WERI-Rb-1 (cell line): ENCODE data around the gene ABHD14A.
A peak's percentile ranks its signal among the peaks of the same experiment; 100 is the strongest.

Experiments
- DNase-seq: peaks from one replicate; pipeline ENCODE4 v3.0.0-alpha.2; 2020
- H3K27ac ChIP-seq: fragments of 250-450 bp; sonication (Bioruptor Pico); 2 replicates; pipeline ENCODE4 v1.5.1; 2020; ENCODE audit warnings: mild to moderate bottlenecking, moderate library complexity
- H3K27me3 ChIP-seq: fragments of 250-450 bp; sonication (Bioruptor Pico); 2 replicates; pipeline ENCODE4 v1.5.1; 2021; ENCODE audit warnings: mild to moderate bottlenecking, low read depth, moderate library complexity; ENCODE audit not compliant: insufficient read depth, severe bottlenecking
- H3K36me3 ChIP-seq: fragments of 250-450 bp; sonication (Bioruptor Pico); 2 replicates; pipeline ENCODE4 v1.5.1; 2020; ENCODE audit warnings: mild to moderate bottlenecking, moderate library complexity
- H3K4me3 ChIP-seq: 2 replicates; pipeline ENCODE4 v1.5.1; 2011; ENCODE audit warnings: low read depth, mild to moderate bottlenecking, control low read depth, low read length
- H3K9me3 ChIP-seq: fragments of 250-450 bp; sonication (Bioruptor Pico); 2 replicates; pipeline ENCODE4 v1.5.1; 2021; ENCODE audit warnings: mild to moderate bottlenecking, moderate library complexity; ENCODE audit not compliant: severe bottlenecking
- CTCF ChIP-seq: IDR thresholded peaks from 2 replicates; pipeline ENCODE4 v1.5.1; 2011; ENCODE audit warnings: low read depth, mild to moderate bottlenecking, control low read depth, inconsistent platforms, low read length

The ABHD14A gene

GRCh38 chr3:51982838-51983577 is 8.1 kb downstream of the ABHD14A start, which contains the start of gene ACY1:
ACY1 (plus strand) TSS chr3:51983535; CDS start chr3:51984065, 530 bp downstream.
- peak; percentile 95 for DNase-seq
- Histone ChIP-seq H3K27ac (peak within 1 kb of the TSS; percentile 84), H3K9me3 (no peaks in the 10 kb centered on the region), H3K4me3 (peak within 1 kb of the TSS; percentile 62), H3K36me3 (peaks cover 2% of the 10 kb centered on the region), H3K27me3 (no peaks in the 10 kb centered on the region)
- no peak for TF ChIP-seq CTCF

DNA sequence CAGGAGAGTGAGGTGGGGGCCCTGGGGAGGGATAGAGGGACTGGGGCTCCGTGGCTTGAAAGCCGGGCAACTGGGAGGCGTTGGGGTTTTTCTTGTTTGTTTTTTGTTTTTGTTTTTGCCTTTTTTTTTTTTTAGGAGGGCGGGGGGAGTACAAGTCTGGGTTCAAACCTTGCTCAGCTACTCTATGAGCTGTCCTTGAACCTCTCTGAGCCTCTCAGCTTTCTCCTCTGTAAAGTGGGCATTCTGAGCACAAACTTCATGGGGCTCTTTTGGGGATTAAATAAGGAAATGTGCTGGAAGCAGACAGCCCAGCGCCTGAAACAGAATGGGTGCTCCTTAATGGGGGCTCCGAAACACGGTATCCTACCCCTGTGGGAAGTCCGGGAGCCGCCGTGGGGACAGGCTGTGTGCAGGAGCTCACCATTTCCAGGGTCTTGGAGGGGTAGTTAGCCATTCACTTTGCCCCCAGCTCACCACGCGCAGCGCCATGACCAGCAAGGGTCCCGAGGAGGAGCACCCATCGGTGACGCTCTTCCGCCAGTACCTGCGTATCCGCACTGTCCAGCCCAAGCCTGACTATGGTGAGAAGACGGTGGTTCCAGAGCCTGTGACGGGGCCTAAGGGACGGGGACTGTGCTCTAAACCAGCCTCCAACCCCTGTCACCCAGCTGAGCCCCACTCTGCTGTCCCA is 8.9 kb downstream of the ABHD14A start:
- no peak for DNase-seq
- Histone ChIP-seq H3K27me3 (no peaks in the 10 kb centered on the region), H3K9me3 (no peaks in the 10 kb centered on the region), H3K27ac (peak overlapping the region; percentile 84), H3K36me3 (peaks cover 2% of the 10 kb centered on the region; the same call in 1 of the 2 replicates), H3K4me3 (peak overlapping the region; percentile 62)
- TF ChIP-seq CTCF, result no peak

DNA sequence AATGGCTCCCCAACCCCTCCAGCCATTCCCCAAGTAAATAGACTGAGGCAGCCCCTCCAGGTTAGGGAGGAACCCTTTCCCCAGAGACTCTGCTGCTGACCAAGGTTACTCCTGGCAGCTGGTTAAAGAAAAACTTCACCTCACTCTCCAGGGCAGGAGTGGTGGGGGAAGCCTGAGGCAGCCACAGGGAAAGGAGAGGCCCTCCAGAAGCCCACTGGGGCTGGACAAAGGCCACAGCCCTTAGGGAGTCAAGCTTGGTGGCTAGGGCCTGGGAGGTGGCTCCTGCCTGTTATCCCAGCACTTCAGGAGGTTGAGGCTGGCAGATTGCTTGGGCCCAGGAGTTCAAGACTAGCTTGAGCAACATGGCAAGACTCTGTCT is 9.4 kb downstream of the ABHD14A start:
- no peaks in the 10 kb centered on the region for H3K27me3 ChIP-seq
- H3K4me3 ChIP-seq, result no peak overlapping the region
- no peak for DNase-seq
- peak overlapping the region; percentile 84 for H3K27ac ChIP-seq
- no peaks in the 10 kb centered on the region for H3K9me3 ChIP-seq
- no peak for TF ChIP-seq CTCF
- peaks cover 6% of the 10 kb centered on the region for H3K36me3 ChIP-seq

DNA sequence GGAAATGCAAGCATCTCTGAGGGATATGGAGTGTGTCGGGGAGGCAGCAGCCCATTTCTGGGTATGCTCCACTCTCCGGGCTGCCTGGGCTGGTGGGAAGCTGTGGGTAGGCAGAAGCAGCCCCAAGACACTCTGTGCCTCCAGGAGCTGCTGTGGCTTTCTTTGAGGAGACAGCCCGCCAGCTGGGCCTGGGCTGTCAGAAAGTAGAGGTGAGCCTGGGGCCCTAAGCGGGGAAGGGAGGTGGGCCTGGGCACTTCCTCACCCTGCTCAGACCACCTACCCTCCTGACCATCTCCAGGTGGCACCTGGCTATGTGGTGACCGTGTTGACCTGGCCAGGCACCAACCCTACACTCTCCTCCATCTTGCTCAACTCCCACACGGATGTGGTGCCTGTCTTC is 10.2 kb downstream of the ABHD14A start:
- no peak for TF ChIP-seq CTCF
- H3K4me3 ChIP-seq, result no peak overlapping the region
- DNase-seq, result no peak
- H3K27me3 ChIP-seq, result no peaks in the 10 kb centered on the region
- H3K9me3 ChIP-seq, result no peaks in the 10 kb centered on the region
- no peak overlapping the region for H3K27ac ChIP-seq
- H3K36me3 ChIP-seq, result peaks cover 8% of the 10 kb centered on the region

GRCh38 chr3:51986010-51986947 is 11.4 kb downstream of the ABHD14A start:
- no peaks in the 10 kb centered on the region for H3K27me3 ChIP-seq
- no peaks in the 10 kb centered on the region for H3K9me3 ChIP-seq
- peaks cover 11% of the 10 kb centered on the region for H3K36me3 ChIP-seq
- H3K27ac ChIP-seq, result no peak overlapping the region
- no peak for TF ChIP-seq CTCF
- DNase-seq, result no peak
- H3K4me3 ChIP-seq, result no peak overlapping the region
